GM12891 (cell line): ENCODE measurements around the gene ANO4.

Experiments used
- POLR2A ChIP-seq: IDR thresholded peaks from 2 replicates; pipeline ENCODE4 v1.6.1; 2011; ENCODE audit warnings: low read depth, low read length, control low read depth
- POLR2AphosphoS5 ChIP-seq: IDR thresholded peaks from 2 replicates; pipeline ENCODE4 v1.6.1; 2011; ENCODE audit warnings: low read depth, low read length, control low read depth
- SPI1 ChIP-seq: IDR thresholded peaks from 2 replicates; pipeline ENCODE4 v1.6.1; 2011; ENCODE audit warnings: low read depth, low read length, control low read depth
- TAF1 ChIP-seq: IDR thresholded peaks from 2 replicates; pipeline ENCODE4 v1.6.1; 2011; ENCODE audit warnings: low read depth, low read length, control low read depth

GRCh38 chr12:101051901-101052550, 257.4 kb downstream of the ANO4 start:
- no peak for TF ChIP-seq SPI1
- no peak for TF ChIP-seq POLR2AphosphoS5
- no peak for TF ChIP-seq POLR2A
- no peak for TF ChIP-seq TAF1
